GM19023 (cell line): Measurements from ENCODE around the gene THY1.
"Not testable (repeated sequence)": the region's sequence is repeated elsewhere in the genome, so short reads cannot be mapped to it uniquely, and the experiment has no call there.

Source experiments
- ATAC-seq: cut with Tn5 transposase; IDR thresholded peaks from one replicate; pipeline ENCODE4 v1.9.1; 2021; ENCODE audit warnings: mild to moderate bottlenecking, moderate library complexity; ENCODE audit not compliant: unreplicated experiment

Gene THY1

GRCh38 chr11:119419834-119420492 is 3.0 kb downstream of the THY1 start:
- ATAC-seq = no peak

GRCh38 chr11:119419246-119419645 is 3.7 kb downstream of the THY1 start:
- no peak for ATAC-seq

- ATAC-seq = no peak
These were observed 4.2 kb downstream of the THY1 start for GRCh38 chr11:119418759-119419158.

GRCh38 chr11:119417726-119418540 is 5.0 kb downstream of the THY1 start:
- no peak for ATAC-seq

- no peak for ATAC-seq
These were observed 6.1 kb downstream of the THY1 start for GRCh38 chr11:119416606-119417580.

GRCh38 chr11:119415966-119416365 is 7.0 kb downstream of the THY1 start:
- ATAC-seq = no peak

GRCh38 chr11:119415517-119415916 is 7.5 kb downstream of the THY1 start:
- ATAC-seq = no peak

- ATAC-seq = no peak
These were observed 8.2 kb downstream of the THY1 start for GRCh38 chr11:119414734-119415133.

GRCh38 chr11:119414321-119414720 is 8.7 kb downstream of the THY1 start:
- no peak for ATAC-seq

- no peak for ATAC-seq
These were observed 10.9 kb downstream of the THY1 start for GRCh38 chr11:119412072-119412471.

- no peak for ATAC-seq
These were observed 12.5 kb downstream of the THY1 start for GRCh38 chr11:119410501-119410900.

GRCh38 chr11:119409731-119410130 is 13.2 kb downstream of the THY1 start:
- ATAC-seq = no peak

GRCh38 chr11:119406005-119406404 is 17.0 kb downstream of the THY1 start:
- no peak for ATAC-seq

GRCh38 chr11:119405448-119405847 is 17.5 kb downstream of the THY1 start:
- ATAC-seq = not testable (repeated sequence)

GRCh38 chr11:119404872-119405271 is 18.1 kb downstream of the THY1 start:
- ATAC-seq = no peak

GRCh38 chr11:119403021-119403420 is 20.0 kb downstream of the THY1 start:
- ATAC-seq = no peak

GRCh38 chr11:119402470-119402869 is 20.5 kb downstream of the THY1 start:
- ATAC-seq = no peak

GRCh38 chr11:119400860-119401259 is 22.1 kb downstream of the THY1 start:
- ATAC-seq = no peak

GRCh38 chr11:119397740-119398139 is 25.2 kb downstream of the THY1 start:
- ATAC-seq = no peak

GRCh38 chr11:119396835-119397234 is 26.1 kb downstream of the THY1 start:
- no peak for ATAC-seq

- no peak for ATAC-seq
These were observed 31.7 kb downstream of the THY1 start for GRCh38 chr11:119391275-119391674.
